Measurements from ENCODE around the gene TM7SF2. TPM values are rescaled to one million over a fixed set of nuclear protein-coding genes. Genes with fewer than 3 reads are reported as not detected.

TM7SF2 gene
- 28.8 and 66.9 TPM in 2 replicates for total RNA-seq (2016; rRNA removed; fragmentation: Illumina TruSeq; extraction: Trizol)
- 49.5 and 66.5 TPM in 2 replicates for total RNA-seq (2016; cell fraction: cytosol; rRNA removed; fragmentation: Illumina TruSeq; extraction: Trizol; ENCODE audit: low read depth)
- total RNA-seq (2016; cell fraction: insoluble cytoplasmic fraction; rRNA removed; fragmentation: Illumina TruSeq; extraction: Trizol) = 29.7 and 70.5 TPM in 2 replicates
- 64.7 and 77.2 TPM in 2 replicates for total RNA-seq (2016; cell fraction: membrane; rRNA removed; fragmentation: Illumina TruSeq; extraction: Trizol)
- 57.7 and 67.5 TPM in 2 replicates for total RNA-seq (2016; cell fraction: nucleus; rRNA removed; fragmentation: Illumina TruSeq; extraction: Trizol)
- polyA plus RNA-seq (2011; rRNA removed) = 56.0 and 75.6 TPM in 2 replicates
- 60.6 and 76.1 TPM in 2 replicates for polyA plus RNA-seq (2011; cell fraction: cytosol; rRNA removed)
- 104 and 129 TPM in 2 replicates for polyA plus RNA-seq (2011; cell fraction: nucleus; rRNA removed)
- 25.8 and 43.4 TPM in 2 replicates for polyA plus RNA-seq (2012)
- polyA plus RNA-seq (2016; cell fraction: cytosol; fragmentation: Illumina TruSeq; extraction: Trizol; ENCODE audit: low read depth) = 66.7 and 89.2 TPM in 2 replicates
- polyA plus RNA-seq (2016; cell fraction: insoluble cytoplasmic fraction; fragmentation: Illumina TruSeq; extraction: Trizol; ENCODE audit: low read depth) = 41.3 and 42.6 TPM in 2 replicates
- 71.6 and 83.6 TPM in 2 replicates for polyA plus RNA-seq (2016; cell fraction: membrane; fragmentation: Illumina TruSeq; extraction: Trizol; ENCODE audit: low read depth)
- 137 and 142 TPM in 2 replicates for polyA plus RNA-seq (2016; cell fraction: nucleus; fragmentation: Illumina TruSeq; extraction: Trizol; ENCODE audit: insufficient read depth, low read depth)
- polyA minus RNA-seq (2011; rRNA and poly(A)+ RNA removed; ENCODE audit: low replicate concordance) = 18.1 and 162 TPM in 2 replicates
- 25.1 and 27.4 TPM in 2 replicates for polyA minus RNA-seq (2011; cell fraction: cytosol; rRNA and poly(A)+ RNA removed)
- 28.7 and 33.4 TPM in 2 replicates for polyA minus RNA-seq (2011; cell fraction: nucleus; rRNA and poly(A)+ RNA removed)
- percentile 64 among the genes with signal in this experiment for Bru-seq, nascent RNA
- BruChase-seq, experiment 1, labeled RNA remaining after a 6-hour chase = percentile 66 among the genes with signal in this experiment
- BruChase-seq, experiment 2, labeled RNA remaining after a 2-hour chase = percentile 67 among the genes with signal in this experiment
- long read RNA-seq, experiment 1, transcript TM7SF2-201 (10 exons, 1,722 nt) = major isoform, 114 of 179 reads
- long read RNA-seq, experiment 1, partial matches to known transcripts = 12 of 179 reads
- long read RNA-seq, experiment 1, other reads (novel, unspliced or antisense) = 51 of 179 reads
- long read RNA-seq, experiment 2, transcript TM7SF2-217 (8 exons, 2,094 nt) = minor isoform, 9 of 117 reads
- long read RNA-seq, experiment 2, transcript TM7SF2-201 (10 exons, 1,722 nt) = major isoform, 57 of 117 reads
- long read RNA-seq, experiment 2, partial matches to known transcripts = 24 of 117 reads
- long read RNA-seq, experiment 2, other reads (novel, unspliced or antisense) = 25 of 117 reads

GRCh38 chr11:65111744-65112545 lies at the start of gene TM7SF2:
TM7SF2 (plus strand) TSS chr11:65111872; CDS start chr11:65112016, 144 bp downstream.
- Histone ChIP-seq H3K4me3 (replicated peaks in 1 of 3; ENCODE audit: insufficient read depth in 1 of 3, low read depth in 2 of 3, low read length in 3 of 3) (peak within 1 kb of the TSS; percentile 65 to 98 (median 95)), H2AFZ (ENCODE audit: low read length) (no peak within 1 kb of the TSS), H4K20me1 (ENCODE audit: insufficient read depth, low read length) (no peaks in the 10 kb centered on the region), H3K4me1 (ENCODE audit: insufficient read depth, low read length) (peaks cover 37% of the 10 kb centered on the region), H3K27ac (ENCODE audit: extremely low read length, insufficient read depth, low read length) (peak within 1 kb of the TSS; percentile 61), H3K79me2 (ENCODE audit: insufficient read depth, low read length) (peaks cover 8% of the 10 kb centered on the region), H3K4me2 (ENCODE audit: low read depth, low read length) (peak within 1 kb of the TSS; percentile 96), H3K36me3 (replicated peaks in 1 of 2; ENCODE audit: control insufficient read depth in 1 of 2, insufficient read depth in 2 of 2, low read length in 2 of 2) (peaks cover 6 to 14% of the 10 kb centered on the region in 2 experiments; a peak in 4 of 5 replicates), H3K27me3 (ENCODE audit: control insufficient read depth in 1 of 2, insufficient read depth in 2 of 2, low read length in 2 of 2) (no peaks in the 10 kb centered on the region), H3K9me3 (ENCODE audit: low read length) (no peaks in the 10 kb centered on the region), H3K9ac (ENCODE audit: insufficient read depth, low read depth, low read length) (peak within 1 kb of the TSS; percentile 84)
- 1% methylated on average over 26 of the region's 64 CpGs for WGBS (ENCODE audit: low lambda C conversion rate)
- in situ Hi-C loops (cut with HindIII; ENCODE audit: extremely low pct_ligation_motif_present, low pct_unique_long_range_greater_than_20kb) (loop anchor here (5.0 kb wide), 1 partner anchor 70 kb away; the partner anchor contains the start of gene CAPN1), intact Hi-C loops (cut with micrococcal nuclease; ENCODE audit: unreplicated experiment) (loop anchor here (2.0 kb wide), 2 partner anchors 15 to 69 kb away; partner anchors contain the start of genes CAPN1 and VPS51)
- POLR2A ChIA-PET = interaction anchor here (0.6 to 5.0 kb wide), 29 partner anchors 9 to 337 kb away, joined by 3 to 86 read pairs (median 5); partner anchors contain the start of genes ARL2, BATF2, CAPN1 and DPF2
- CTCF ChIA-PET (ENCODE audit: low intra/inter-chr PET ratio, low total read pairs) = interaction anchor here (2.0 kb wide), 1 partner anchor 69 kb away, joined by 9 read pairs; the partner anchor contains the start of gene CAPN1
- ATAC-seq (peak; percentile 79), FAIRE-seq (no peak), DNase-seq (ENCODE audit: low spot score) (peak; percentile 93)
- BruUV-seq (replicated peaks) = no TSS peak
- no peak for TF ChIP-seq HNF4G (IDR thresholded peaks at IDR 0.05; ENCODE audit: borderline replicate concordance, low read depth, low read length)
- TF ChIP-seq HNF4G (CRISPR knock-in tag; IDR thresholded peaks at IDR 0.05; ENCODE audit: borderline replicate concordance, low read depth) = no peak
- peak; percentile 66; the same call in 1 of the 2 replicates for TF ChIP-seq ZFP90 (CRISPR knock-in tag; IDR thresholded peaks at IDR 0.05; ENCODE audit: borderline replicate concordance)
- peak; percentile 62 for TF ChIP-seq TOPORS (CRISPR knock-in tag; IDR thresholded peaks at IDR 0.05)
- no peak for TF ChIP-seq ZNF432 (CRISPR knock-in tag; IDR thresholded peaks at IDR 0.05; ENCODE audit: borderline replicate concordance)
- TF ChIP-seq HMG20A (CRISPR knock-in tag; IDR thresholded peaks at IDR 0.05; ENCODE audit: borderline replicate concordance) = no peak
- no peak for TF ChIP-seq ZNF674 (CRISPR knock-in tag; IDR thresholded peaks at IDR 0.05; ENCODE audit: low read depth)
- TF ChIP-seq ZNF225 (CRISPR knock-in tag; IDR thresholded peaks at IDR 0.05) = no peak
- peak; percentile 35; the same call in 1 of the 2 replicates for TF ChIP-seq ZSCAN25 (CRISPR knock-in tag; IDR thresholded peaks at IDR 0.05)
- TF ChIP-seq FLYWCH1 (CRISPR knock-in tag; IDR thresholded peaks at IDR 0.05) = no peak
- no peak for TF ChIP-seq ZNF264 (CRISPR knock-in tag; IDR thresholded peaks at IDR 0.05)
- TF ChIP-seq CBX5 (CRISPR knock-in tag; IDR thresholded peaks at IDR 0.05; ENCODE audit: borderline replicate concordance) = no peak
- TF ChIP-seq ATF4 (CRISPR knock-in tag; IDR thresholded peaks at IDR 0.05) = no peak; a peak in 1 of 4 replicates
- TF ChIP-seq NR2F6 (IDR thresholded peaks at IDR 0.05) = no peak
- 0 out of 2 replicates have a peak, but pooled peaks have one; percentile 23 for TF ChIP-seq NR2F6 (CRISPR knock-in tag; IDR thresholded peaks at IDR 0.05)
- TF ChIP-seq ZBTB7B (CRISPR knock-in tag; IDR thresholded peaks at IDR 0.05) = no peak
- TF ChIP-seq SALL2 (CRISPR knock-in tag; IDR thresholded peaks at IDR 0.05) = peak; percentile 84
- TF ChIP-seq NFE2 (CRISPR knock-in tag; IDR thresholded peaks at IDR 0.05) = no peak

Measured in HepG2 (cell line).